Suprapubic skin (tissue), 3 donors: ENCODE measurements around the gene DUOX1.

Experiments
- CTCF ChIP-seq, 2 donors: fragments of 200-600 bp in 1 of 2; fragments of 450-650 bp in 1 of 2; sonication (generic) in 1 of 2; IDR thresholded peaks; one replicate each; pipeline ENCODE4 v1.5.1; 2016 to 2019; ENCODE audit warnings: antibody characterized with exemption in 2 of 2, mild to moderate bottlenecking in 1 of 2, moderate library complexity in 1 of 2
- EP300 ChIP-seq: sonication (generic); formaldehyde crosslinking; IDR thresholded peaks from one replicate; pipeline ENCODE4 v1.6.1; 2017; ENCODE audit warnings: antibody characterized with exemption

- TF ChIP-seq CTCF (IDR thresholded peaks at IDR 0.05) (no peak), EP300 (no peak)
Observed at GRCh38 chr15:45143946-45144345, 14.2 kb downstream of the DUOX1 start.
